HTERT RPE-1 (cell line): ENCODE data around the gene GIGYF1.

ENCODE experiments used
- in situ Hi-C: fragments of 300-500 bp; cut with MboI; formaldehyde crosslinking; loops from 4 replicates; pipeline ENCODE4 v1.14.3; 2020; ENCODE audit warnings: low sequenced_read_pairs

GIGYF1 gene

GRCh38 chr7:100686201-100686821, 7.7 kb downstream of the GIGYF1 start:
- in situ Hi-C loops: no loop called here

GRCh38 chr7:100685631-100686145, 8.4 kb downstream of the GIGYF1 start:
- in situ Hi-C loops: no loop called here

- in situ Hi-C loops: no loop called here
Observed at GRCh38 chr7:100685049-100685605, 8.9 kb downstream of the GIGYF1 start.

GRCh38 chr7:100684534-100685042, 9.5 kb downstream of the GIGYF1 start:
- in situ Hi-C loops: no loop called here

DNA sequence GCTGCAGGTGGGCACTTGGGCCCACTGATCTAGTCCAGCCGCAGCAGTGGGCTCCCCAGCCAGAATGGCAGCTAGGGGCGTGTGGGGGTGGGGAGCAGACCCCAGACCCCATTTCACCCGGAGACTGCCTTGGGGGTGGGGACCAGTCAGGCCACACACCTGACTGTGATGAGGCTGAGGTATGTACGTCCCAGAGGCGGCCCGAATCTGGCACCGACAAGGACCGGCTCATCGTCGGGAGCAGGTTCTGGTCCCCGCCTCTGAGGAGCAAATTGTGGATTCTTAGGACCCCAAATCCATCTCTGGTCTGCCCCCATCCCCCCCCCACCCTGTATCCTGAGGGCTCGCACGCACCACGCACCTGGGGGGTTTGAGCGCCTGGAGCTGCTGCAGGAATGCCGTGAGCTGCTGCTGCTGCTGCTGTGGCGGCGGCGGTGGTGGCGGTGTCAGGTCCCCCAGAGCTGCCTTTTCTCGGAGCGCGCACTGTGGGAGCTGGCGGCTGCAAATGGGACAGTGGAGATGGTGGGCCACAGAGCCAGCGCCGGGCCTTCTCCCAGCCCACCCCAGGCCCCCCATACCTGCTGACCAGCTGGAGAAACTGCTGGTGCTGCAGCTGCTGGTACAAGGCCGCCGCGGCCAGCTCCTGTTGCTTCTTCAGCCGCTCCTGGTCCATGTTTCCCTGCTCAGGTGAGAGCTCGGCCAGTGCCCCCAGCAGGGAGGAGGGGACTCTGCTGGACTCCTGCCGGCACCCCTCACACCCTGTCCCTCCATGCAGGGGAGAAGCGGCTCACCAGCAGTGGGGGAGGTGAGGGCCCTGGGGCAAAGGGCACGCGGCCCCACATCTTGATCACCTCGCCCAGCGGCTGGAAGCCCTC, 10.2 kb downstream of the GIGYF1 start:
- in situ Hi-C loops: no loop called here

- in situ Hi-C loops: no loop called here
Observed at GRCh38 chr7:100682991-100683658, 10.9 kb downstream of the GIGYF1 start.

DNA sequence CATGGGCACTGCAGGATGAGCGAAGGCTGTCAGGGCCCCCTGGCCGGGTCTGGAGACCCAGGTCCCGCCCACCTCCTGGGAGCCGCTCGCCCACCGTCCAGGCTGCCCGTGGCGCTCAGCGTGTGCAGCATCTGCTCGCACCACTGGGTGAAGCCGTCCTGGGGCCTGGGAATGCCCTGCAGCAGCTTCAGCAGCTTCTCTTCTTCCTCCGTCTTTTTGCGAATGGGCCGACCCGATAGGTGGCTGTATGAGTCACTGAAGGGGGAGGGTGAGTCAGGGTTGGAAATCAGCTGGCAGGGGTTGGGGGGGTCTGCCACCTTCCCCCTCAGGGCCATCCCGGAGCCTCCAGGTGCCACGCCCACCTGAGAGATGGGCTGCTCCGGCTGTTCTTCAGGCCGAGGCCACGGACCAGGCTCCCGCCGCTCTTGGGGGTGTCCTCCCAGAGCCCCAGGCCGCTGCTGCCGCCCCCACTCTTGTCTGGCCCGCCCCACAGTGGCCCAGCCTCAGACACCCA, 11.8 kb downstream of the GIGYF1 start:
- in situ Hi-C loops: no loop called here

- in situ Hi-C loops: no loop called here
Observed at GRCh38 chr7:100681491-100682227, 12.4 kb downstream of the GIGYF1 start.

DNA sequence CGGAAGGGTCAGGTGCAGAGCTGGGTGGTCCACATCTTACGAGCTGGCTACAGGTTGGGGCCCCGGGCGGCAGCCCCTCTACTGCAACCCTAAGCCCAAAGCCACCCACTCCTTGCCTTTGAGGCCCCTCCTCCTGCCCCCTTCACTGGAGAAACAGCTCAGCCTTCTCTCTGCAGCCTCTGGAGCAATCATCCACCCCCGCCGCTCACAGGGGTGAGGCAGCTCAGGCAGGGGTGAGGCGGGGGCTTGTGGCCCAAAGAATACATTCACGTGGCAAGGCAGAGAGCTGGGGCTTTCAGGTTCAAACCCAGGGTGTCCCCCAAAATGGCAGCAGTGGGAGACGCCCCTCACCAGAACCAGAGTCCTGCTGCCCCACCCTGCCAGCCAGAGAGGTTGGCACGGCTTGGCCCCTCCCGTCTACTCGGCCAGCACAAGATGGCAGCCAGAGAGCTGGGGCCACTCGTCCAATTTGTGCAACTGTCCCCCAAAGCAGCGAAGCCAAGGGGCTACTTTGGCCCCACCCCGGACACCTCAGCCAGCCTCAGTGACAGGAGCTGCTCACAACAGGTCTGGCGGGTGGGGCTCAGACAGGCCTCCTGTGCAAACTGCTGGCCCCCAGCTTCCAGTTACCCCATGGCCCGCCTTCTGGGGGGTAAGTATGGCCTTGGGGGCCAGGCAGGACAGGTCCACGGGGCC, 13.3 kb downstream of the GIGYF1 start:
- in situ Hi-C loops: no loop called here

DNA sequence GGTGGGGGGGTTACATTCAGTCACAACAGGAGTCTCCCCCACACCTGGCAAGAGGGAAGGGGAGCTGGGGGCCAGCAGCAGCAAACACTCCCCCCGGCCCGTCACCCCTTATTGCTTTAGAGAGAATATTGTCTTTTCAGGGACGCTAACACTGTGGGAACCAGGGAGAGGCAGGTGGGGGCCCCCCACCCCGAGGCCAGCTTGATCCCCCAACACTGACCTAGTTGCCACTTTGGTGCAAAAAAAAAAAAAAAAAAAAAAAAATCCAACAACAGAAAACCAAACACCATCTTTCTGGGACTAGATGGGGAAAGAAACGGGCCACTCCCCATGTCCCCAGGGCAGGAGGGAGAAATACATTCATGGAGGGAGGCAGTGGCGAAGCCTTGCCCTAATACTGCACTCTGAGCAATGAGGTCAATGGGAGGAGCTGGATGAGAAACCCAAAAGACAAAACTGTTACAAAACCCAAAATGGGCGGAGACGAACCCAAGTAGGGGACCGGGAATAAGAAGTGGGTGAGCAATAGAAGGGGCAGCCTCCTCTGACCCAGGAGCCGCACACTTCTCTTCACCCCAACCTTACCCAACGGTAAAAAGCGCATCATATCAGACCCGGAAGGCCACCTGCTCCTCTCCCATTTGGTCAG, 14.0 kb downstream of the GIGYF1 start:
- in situ Hi-C loops: no loop called here

DNA sequence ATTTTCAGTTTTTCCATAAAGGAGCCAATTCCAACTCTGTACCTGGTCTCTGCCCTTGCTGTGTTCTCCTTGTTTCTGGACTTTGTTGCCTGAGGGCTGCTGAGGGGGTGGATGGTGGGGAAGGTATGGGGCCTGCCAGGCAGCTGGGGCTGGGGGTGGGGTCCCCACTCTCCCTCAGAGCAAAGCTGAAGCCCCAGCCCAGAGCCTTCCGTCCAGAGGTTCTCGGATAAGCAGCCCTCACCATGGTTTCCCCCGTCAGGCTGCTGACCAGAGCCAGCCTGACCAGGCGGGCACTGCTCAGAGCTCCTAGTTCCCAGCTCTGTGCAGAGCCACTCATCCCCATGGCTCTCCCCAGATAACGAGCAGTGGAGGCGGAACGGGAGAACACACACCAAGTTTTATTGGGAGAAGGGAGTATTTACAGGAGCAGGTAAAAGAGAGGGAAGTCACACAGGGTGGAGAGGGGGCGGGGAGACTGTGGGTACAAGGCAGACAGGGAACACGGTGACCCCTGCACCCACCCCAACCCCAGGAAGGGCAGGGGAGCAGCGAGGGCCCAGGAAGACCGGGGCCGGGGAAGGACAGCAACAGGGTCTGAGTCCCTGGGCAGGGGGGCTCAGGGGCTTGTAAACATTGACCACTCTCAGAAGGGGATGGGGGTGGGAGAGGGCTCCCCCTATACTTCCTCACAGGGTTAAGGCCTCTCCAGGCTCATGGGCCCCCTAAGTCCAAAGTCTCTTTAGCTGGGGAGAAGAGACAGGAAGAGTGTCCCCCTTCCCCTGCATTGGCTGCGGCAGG, 14.7 kb downstream of the GIGYF1 start:
- in situ Hi-C loops: no loop called here

- in situ Hi-C loops: no loop called here
Observed at GRCh38 chr7:100678291-100678984, 15.6 kb downstream of the GIGYF1 start.

- in situ Hi-C loops: no loop called here
Observed at GRCh38 chr7:100677308-100678267, 16.5 kb downstream of the GIGYF1 start.

GRCh38 chr7:100676501-100677306, 17.3 kb downstream of the GIGYF1 start:
- in situ Hi-C loops: no loop called here

- in situ Hi-C loops: no loop called here
Observed at GRCh38 chr7:100675581-100676350, 18.3 kb downstream of the GIGYF1 start.
